Chondrocyte (in vitro differentiated cells): ENCODE measurements around the gene ZDHHC13. TPM values are rescaled to one million over a fixed set of nuclear protein-coding genes. Genes with fewer than 3 reads are reported as not detected.

ENCODE experiments used
- DNase-seq: peaks from one replicate; pipeline ENCODE4 v3.0.0; 2021; ENCODE audit warnings: mixed read lengths, low spot score
- H3K27ac Mint-ChIP-seq: one replicate; pipeline ENCODE4 v1.8.0; 2021; ENCODE audit warnings: mild to moderate bottlenecking, moderate library complexity, mixed read lengths; ENCODE audit not compliant: unreplicated experiment
- H3K27me3 Mint-ChIP-seq: 2 replicates; pipeline ENCODE4 v1.8.0; 2021; ENCODE audit warnings: low read depth, mixed read lengths
- H3K36me3 Mint-ChIP-seq: 2 replicates; pipeline ENCODE4 v1.8.0; 2021; ENCODE audit warnings: low read depth, mixed read lengths
- H3K4me1 Mint-ChIP-seq: 2 replicates; pipeline ENCODE4 v1.8.0; 2021; ENCODE audit warnings: low read depth, mild to moderate bottlenecking, mixed read lengths
- H3K4me3 Mint-ChIP-seq: one replicate; pipeline ENCODE4 v1.8.0; 2021; ENCODE audit warnings: mild to moderate bottlenecking, moderate library complexity, mixed read lengths; ENCODE audit not compliant: unreplicated experiment
- H3K9me3 Mint-ChIP-seq: 2 replicates; pipeline ENCODE4 v1.8.0; 2021; ENCODE audit warnings: low read depth, mixed read lengths
- total RNA-seq: library from RNA; stranded (reverse); gene quantifications from 3 replicates; pipeline ENCODE4 v1.2.1, GENCODE V29; 2021
- TF ChIP-seq, protein P1 (sequence below): fragments of 200-600 bp; sonication (generic); IDR thresholded peaks from 2 replicates; pipeline ENCODE4 v1.5.0; 2021; ENCODE audit warnings: antibody characterized with exemption, mild to moderate bottlenecking, moderate library complexity

ZDHHC13 gene
- total RNA-seq, 1 donor from 2014 or later: 10.3 TPM

DNA sequence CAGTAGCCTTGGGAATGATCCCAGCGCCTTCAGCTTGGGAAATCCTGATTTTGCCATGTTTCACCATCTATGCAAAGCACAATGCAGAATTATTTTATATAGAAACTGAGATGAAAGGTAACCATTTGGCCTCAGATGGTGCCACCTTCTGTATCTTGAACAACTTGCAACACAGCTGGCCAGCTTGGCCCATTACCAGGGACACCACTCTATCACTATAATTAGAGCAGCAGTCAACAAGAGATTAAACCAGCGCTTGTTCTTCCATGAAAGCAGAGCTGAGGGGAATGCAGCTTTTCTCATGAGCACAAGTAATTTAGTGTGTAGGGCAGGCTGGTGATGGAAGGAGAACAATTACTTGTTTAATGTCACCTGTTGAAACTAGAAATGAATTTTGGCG, 6.7 kb upstream of the ZDHHC13 start:
- Mint-ChIP-seq H3K4me3 (no peak overlapping the region), H3K27me3 (peaks cover 31% of the 10 kb centered on the region), H3K9me3 (no peaks in the 10 kb centered on the region), H3K4me1 (no peaks in the 10 kb centered on the region), H3K36me3 (no peaks in the 10 kb centered on the region), H3K27ac (no peak overlapping the region)
- DNase-seq: no peak
- TF ChIP-seq, protein P1, sequence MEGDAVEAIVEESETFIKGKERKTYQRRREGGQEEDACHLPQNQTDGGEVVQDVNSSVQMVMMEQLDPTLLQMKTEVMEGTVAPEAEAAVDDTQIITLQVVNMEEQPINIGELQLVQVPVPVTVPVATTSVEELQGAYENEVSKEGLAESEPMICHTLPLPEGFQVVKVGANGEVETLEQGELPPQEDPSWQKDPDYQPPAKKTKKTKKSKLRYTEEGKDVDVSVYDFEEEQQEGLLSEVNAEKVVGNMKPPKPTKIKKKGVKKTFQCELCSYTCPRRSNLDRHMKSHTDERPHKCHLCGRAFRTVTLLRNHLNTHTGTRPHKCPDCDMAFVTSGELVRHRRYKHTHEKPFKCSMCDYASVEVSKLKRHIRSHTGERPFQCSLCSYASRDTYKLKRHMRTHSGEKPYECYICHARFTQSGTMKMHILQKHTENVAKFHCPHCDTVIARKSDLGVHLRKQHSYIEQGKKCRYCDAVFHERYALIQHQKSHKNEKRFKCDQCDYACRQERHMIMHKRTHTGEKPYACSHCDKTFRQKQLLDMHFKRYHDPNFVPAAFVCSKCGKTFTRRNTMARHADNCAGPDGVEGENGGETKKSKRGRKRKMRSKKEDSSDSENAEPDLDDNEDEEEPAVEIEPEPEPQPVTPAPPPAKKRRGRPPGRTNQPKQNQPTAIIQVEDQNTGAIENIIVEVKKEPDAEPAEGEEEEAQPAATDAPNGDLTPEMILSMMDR: no peak

DNA sequence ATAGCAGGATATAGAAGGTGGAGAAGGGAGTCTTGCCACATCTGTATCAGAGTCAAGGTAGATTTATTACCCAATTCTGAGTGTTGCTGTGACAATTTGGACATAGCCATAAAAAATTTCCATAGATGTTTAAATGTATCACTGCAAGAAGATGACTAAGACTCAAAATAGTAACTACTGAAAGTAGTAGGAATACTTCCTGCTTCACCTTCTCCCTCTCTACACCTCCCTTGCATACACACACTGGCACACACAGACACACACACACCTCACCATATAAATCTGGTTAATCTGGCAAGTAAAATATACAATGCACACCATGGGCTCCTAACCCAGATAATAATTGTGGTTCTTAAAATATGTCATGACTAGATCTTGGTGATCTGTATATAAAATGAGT, 5.2 kb upstream of the ZDHHC13 start:
- Mint-ChIP-seq H3K27ac (no peak overlapping the region), H3K27me3 (peaks cover 28% of the 10 kb centered on the region)

DNA sequence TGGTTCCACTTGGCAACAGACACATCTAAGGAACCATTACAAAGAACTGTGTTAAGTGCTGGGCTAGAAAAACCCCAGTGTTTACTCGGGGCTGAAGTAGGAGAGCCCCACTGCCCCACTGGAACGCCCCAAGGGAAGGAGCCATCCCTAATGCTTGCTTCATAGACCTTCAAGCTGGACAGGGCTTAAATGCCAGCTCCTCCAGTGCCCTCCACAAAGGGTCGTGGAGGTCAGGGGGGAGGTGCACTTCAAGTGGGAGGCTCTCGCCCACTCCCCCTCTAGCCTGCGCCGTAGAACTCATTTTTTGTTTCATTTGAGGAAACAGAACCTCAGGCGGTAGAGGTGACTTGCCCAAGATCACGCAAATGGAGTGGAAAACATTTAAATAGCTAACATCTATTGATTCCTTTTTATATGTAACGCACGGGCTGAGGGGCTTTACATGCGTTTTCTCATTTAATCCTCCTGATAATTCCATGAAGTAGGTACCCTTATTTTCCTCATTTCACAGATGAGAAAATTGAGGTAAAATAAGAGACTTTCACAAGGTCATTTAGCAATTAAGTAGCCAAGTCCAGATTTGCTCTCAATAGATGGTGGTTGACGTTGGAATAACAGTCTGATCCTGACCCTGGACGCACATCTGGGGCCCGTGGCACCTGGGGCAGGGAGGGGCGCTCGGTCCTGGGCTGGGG, 545 bp upstream of the ZDHHC13 start:
- Mint-ChIP-seq H3K4me1 (peaks cover 9% of the 10 kb centered on the region), H3K27me3 (peaks cover 23% of the 10 kb centered on the region), H3K9me3 (no peaks in the 10 kb centered on the region), H3K36me3 (peaks cover 4% of the 10 kb centered on the region), H3K27ac (no peak overlapping the region), H3K4me3 (peak overlapping the region; percentile 93)
- TF ChIP-seq, protein P1: no peak
- no peak for DNase-seq

More for the DNA sequence above, 5.2 kb upstream of the ZDHHC13 start:
- DNase-seq: no peak
- H3K9me3 Mint-ChIP-seq: no peaks in the 10 kb centered on the region
- H3K36me3 Mint-ChIP-seq: no peaks in the 10 kb centered on the region
- TF ChIP-seq, protein P1: no peak
- H3K4me3 Mint-ChIP-seq: no peak overlapping the region
- H3K4me1 Mint-ChIP-seq: no peaks in the 10 kb centered on the region

DNA sequence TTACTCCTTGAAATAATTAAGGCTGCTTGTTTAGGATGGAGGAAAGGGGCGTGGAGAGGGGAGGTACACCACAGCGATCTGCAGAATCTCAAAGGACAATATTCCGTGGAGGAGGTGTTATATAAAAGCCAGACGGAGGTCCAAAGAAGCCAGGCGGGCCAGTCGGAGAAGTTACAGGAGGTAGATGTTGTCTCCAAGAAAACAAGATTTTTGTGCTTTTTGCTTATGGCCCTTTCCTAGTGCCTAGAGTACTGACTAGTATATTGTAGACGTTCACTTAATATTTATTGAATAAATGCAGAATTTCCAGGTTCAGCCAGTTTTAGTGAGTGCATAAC, 761 bp downstream of the ZDHHC13 start:
- H3K27ac Mint-ChIP-seq: no peak overlapping the region
- peaks cover 15% of the 10 kb centered on the region for H3K27me3 Mint-ChIP-seq
- H3K4me1 Mint-ChIP-seq: peaks cover 9% of the 10 kb centered on the region
- TF ChIP-seq, protein P1: no peak
- no peaks in the 10 kb centered on the region for H3K9me3 Mint-ChIP-seq
- H3K36me3 Mint-ChIP-seq: peaks cover 4% of the 10 kb centered on the region
- H3K4me3 Mint-ChIP-seq: peak overlapping the region; percentile 93
- no peak for DNase-seq

DNA sequence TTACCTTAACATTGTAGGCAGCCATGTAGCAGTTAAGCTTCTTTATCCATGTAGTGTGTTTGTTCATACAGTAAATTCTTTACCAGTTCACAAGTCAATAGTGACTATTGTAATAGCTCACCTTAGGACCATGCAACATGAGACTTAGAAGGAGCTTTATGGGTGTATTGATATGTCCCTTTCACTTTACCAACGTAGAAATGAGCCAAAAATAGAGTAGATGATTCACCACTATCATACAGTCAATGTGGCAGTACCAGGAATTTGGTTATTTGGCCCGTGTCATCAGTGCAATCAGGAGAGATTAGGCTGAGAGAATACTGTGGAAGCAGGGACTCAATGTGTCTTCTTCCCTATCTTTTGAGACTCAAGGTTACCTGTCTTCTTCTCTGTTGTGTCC, 4.7 kb downstream of the ZDHHC13 start:
- Mint-ChIP-seq H3K4me3 (no peak overlapping the region), H3K9me3 (no peaks in the 10 kb centered on the region), H3K36me3 (peaks cover 5% of the 10 kb centered on the region), H3K27me3 (no peaks in the 10 kb centered on the region), H3K27ac (no peak overlapping the region), H3K4me1 (peaks cover 9% of the 10 kb centered on the region)
- DNase-seq: no peak
- TF ChIP-seq, protein P1: no peak
